ENCODE data around the gene TRMT1. TPM values are rescaled to one million over a fixed set of nuclear protein-coding genes. Genes with fewer than 3 reads are reported as not detected.
A peak's percentile ranks its signal among the peaks of the same experiment; 100 is the strongest.

TRMT1 gene
- total and polyA plus RNA-seq, 2 of the 8 experiments (the other 6 are each of a cell fraction or from before 2014, with no cell fraction given): 77.4 to 99.3 TPM

GRCh38 chr19:13116282-13117175, at the start of gene TRMT1 (continued):
- no peak; the same call in 1 of the 2 replicates for TF ChIP-seq TEAD4 (IDR thresholded peaks at IDR 0.05; ENCODE audit: low read depth, low read length)
- TF ChIP-seq TCF12 (IDR thresholded peaks at IDR 0.05; ENCODE audit: low read depth, low read length): no peak
- TF ChIP-seq TAF1 (IDR thresholded peaks at IDR 0.05; ENCODE audit: low read depth, low read length): peak; percentile 90
- TF ChIP-seq ZNF274 (IDR thresholded peaks at IDR 0.05; ENCODE audit: borderline replicate concordance, extremely low read depth, low read length): no peak
- no peak for TF ChIP-seq BACH1 (IDR thresholded peaks at IDR 0.05; ENCODE audit: low read length)
- TF ChIP-seq SUZ12 (IDR thresholded peaks at IDR 0.05; ENCODE audit: low read length): no peak
- no peak for TF ChIP-seq CTCF (IDR thresholded peaks at IDR 0.05; ENCODE audit: control extremely low read depth in 1 of 3, insufficient read depth in 1 of 3, low read depth in 1 of 3, low read length in 3 of 3)
- TF ChIP-seq SAP30 (IDR thresholded peaks at IDR 0.05; ENCODE audit: insufficient read depth, insufficient replicate concordance, low read length): peak; percentile 94
- peak; percentile 70; the same call in 1 of the 2 replicates for TF ChIP-seq MAFK (IDR thresholded peaks at IDR 0.05; ENCODE audit: low read depth, low read length)

Data from H1 (cell line).